Posterior cingulate gyrus (tissue), 11 donors: Measurements from ENCODE around the gene RAB40C.

Experiments used
- DNase-seq, 10 donors: peaks; one replicate each; pipeline versions ENCODE4 v3.0.0 to v3.0.0-alpha.2; 2020 to 2021; ENCODE audit warnings: mixed read lengths in 3 of 10
- intact Hi-C: fragments of 100-400 bp; cut with DNase I; formaldehyde crosslinking; loops from one replicate; pipeline ENCODE4 v1.15.1; 2023

The RAB40C gene

GRCh38 chr16:589658-590187 is at the start of gene RAB40C:
Gene RAB40C, plus strand, starts transcription at chr16:590066. Its CDS starts 226 bp downstream, at chr16:590292.
- DNase-seq: peak; percentile 98 to 100 (median 100)
- intact Hi-C loops: loop anchor here (10.0 kb wide), 1 partner anchor 65 kb away; the partner anchor contains the start of gene CAPN15

GRCh38 chr16:540645-541340 is 49.1 kb upstream of the RAB40C start:
- no peak for DNase-seq
- intact Hi-C loops: no loop called here

GRCh38 chr16:543301-544164 is 46.3 kb upstream of the RAB40C start:
- intact Hi-C loops: no loop called here
- no peak for DNase-seq

- no peak for DNase-seq
- intact Hi-C loops: no loop called here
Measured at GRCh38 chr16:544517-544916, 45.3 kb upstream of the RAB40C start.

GRCh38 chr16:546909-547770 is 42.7 kb upstream of the RAB40C start:
- intact Hi-C loops: no loop called here
- DNase-seq: peak; percentile 54 to 96 (median 69)

- intact Hi-C loops: no loop called here
- no peak for DNase-seq
Measured at GRCh38 chr16:548586-548985, 41.3 kb upstream of the RAB40C start.

- no peak for DNase-seq
- intact Hi-C loops: no loop called here
Measured at GRCh38 chr16:549544-550263, 40.2 kb upstream of the RAB40C start.

- intact Hi-C loops: no loop called here
Measured at GRCh38 chr16:551210-551609, 38.7 kb upstream of the RAB40C start.

GRCh38 chr16:552171-552570 is 37.7 kb upstream of the RAB40C start:
- no peak for DNase-seq
- intact Hi-C loops: no loop called here

More at GRCh38 chr16:551210-551609, 38.7 kb upstream of the RAB40C start:
- no peak for DNase-seq

- intact Hi-C loops: no loop called here
- DNase-seq: no peak
Measured at GRCh38 chr16:553601-554296, 36.1 kb upstream of the RAB40C start.

- intact Hi-C loops: no loop called here
- DNase-seq: no peak
Measured at GRCh38 chr16:554297-554621, 35.6 kb upstream of the RAB40C start.

- no peak for DNase-seq
- intact Hi-C loops: no loop called here
Measured at GRCh38 chr16:554640-555365, 35.1 kb upstream of the RAB40C start.

GRCh38 chr16:555528-556473 is 34.1 kb upstream of the RAB40C start:
- no peak for DNase-seq
- intact Hi-C loops: no loop called here

GRCh38 chr16:556474-557173 is 33.2 kb upstream of the RAB40C start:
- no peak for DNase-seq
- intact Hi-C loops: no loop called here

- DNase-seq: no peak
- intact Hi-C loops: no loop called here
Measured at GRCh38 chr16:557463-558297, 32.2 kb upstream of the RAB40C start.
